Astrocyte (in vitro differentiated cells and primary cell): ENCODE data around the gene GPRIN1. TPM values are rescaled to one million over a fixed set of nuclear protein-coding genes. Genes with fewer than 3 reads are reported as not detected.

Source experiments
- DNase-seq: peaks from one replicate; pipeline ENCODE4 v3.0.0-alpha.2; 2010; ENCODE audit warnings: low read depth
- FAIRE-seq: peaks from 2 replicates; lab custom pipeline; 2011; peaks lifted over from hg19 to GRCh38; lab: Jason Lieb, UNC
- H2AFZ ChIP-seq: 2 replicates; pipeline ENCODE4 v1.6.0; 2012; ENCODE audit warnings: low read depth, low read length, inconsistent platforms
- H3K27ac ChIP-seq: 2 replicates; pipeline ENCODE4 v1.5.1; 2011; ENCODE audit warnings: low read depth, low read length, inconsistent platforms
- H3K27me3 ChIP-seq: 2 replicates; pipeline ENCODE4 v1.6.0; 2011; ENCODE audit warnings: low read length, inconsistent platforms; ENCODE audit not compliant: insufficient read depth
- H3K36me3 ChIP-seq: 2 replicates; pipeline ENCODE4 v1.5.1; 2011; ENCODE audit warnings: low read length, inconsistent platforms; ENCODE audit not compliant: insufficient read depth
- H3K4me1 ChIP-seq: 2 replicates; pipeline ENCODE4 v1.5.1; 2011; ENCODE audit warnings: low read length, inconsistent platforms; ENCODE audit not compliant: insufficient read depth
- H3K4me2 ChIP-seq: 2 replicates; pipeline ENCODE4 v1.6.0; 2012; ENCODE audit warnings: low read length, inconsistent platforms
- H3K4me3 ChIP-seq: 2 replicates; pipeline ENCODE4 v1.5.1; 2011; ENCODE audit warnings: low read depth, mild to moderate bottlenecking, low read length, inconsistent platforms; ENCODE audit not compliant: insufficient read depth
- H3K79me2 ChIP-seq: 2 replicates; pipeline ENCODE4 v1.6.0; 2012; ENCODE audit warnings: mild to moderate bottlenecking, low read length, inconsistent platforms; ENCODE audit not compliant: insufficient read depth
- H3K9ac ChIP-seq: 2 replicates; pipeline ENCODE4 v1.6.0; 2012; ENCODE audit warnings: mild to moderate bottlenecking, low read length, inconsistent platforms
- H3K9me3 ChIP-seq: 2 replicates; pipeline ENCODE4 v1.5.1; 2012; ENCODE audit warnings: low read depth, mild to moderate bottlenecking, low read length, inconsistent platforms; ENCODE audit not compliant: insufficient read depth
- H4K20me1 ChIP-seq: 2 replicates; pipeline ENCODE4 v1.6.0; 2012; ENCODE audit warnings: low read length, inconsistent platforms; ENCODE audit not compliant: insufficient read depth
- H3K27ac Mint-ChIP-seq: one replicate; pipeline ENCODE4 v1.8.0; 2021; ENCODE audit warnings: mild to moderate bottlenecking, mixed read lengths; ENCODE audit not compliant: unreplicated experiment
- H3K27me3 Mint-ChIP-seq: one replicate; pipeline ENCODE4 v1.8.0; 2021; ENCODE audit warnings: low read depth, mixed read lengths; ENCODE audit not compliant: unreplicated experiment
- H3K36me3 Mint-ChIP-seq: one replicate; pipeline ENCODE4 v1.8.0; 2021; ENCODE audit warnings: low read depth, mixed read lengths; ENCODE audit not compliant: unreplicated experiment
- H3K4me1 Mint-ChIP-seq: one replicate; pipeline ENCODE4 v1.8.0; 2021; ENCODE audit warnings: low read depth, mixed read lengths; ENCODE audit not compliant: unreplicated experiment
- H3K4me3 Mint-ChIP-seq: one replicate; pipeline ENCODE4 v1.8.0; 2021; ENCODE audit warnings: mild to moderate bottlenecking, moderate library complexity, mixed read lengths; ENCODE audit not compliant: unreplicated experiment
- H3K9me3 Mint-ChIP-seq: one replicate; pipeline ENCODE4 v1.8.0; 2021; ENCODE audit warnings: mild to moderate bottlenecking, mixed read lengths; ENCODE audit not compliant: unreplicated experiment
- CTCF ChIP-seq: IDR thresholded peaks from 2 replicates; pipeline ENCODE4 v1.5.1; 2011; ENCODE audit warnings: low read depth, mild to moderate bottlenecking, inconsistent platforms, low read length, moderate library complexity; ENCODE audit not compliant: insufficient read depth
- EZH2 ChIP-seq: IDR thresholded peaks from 2 replicates; pipeline ENCODE4 v1.6.1; 2012; ENCODE audit warnings: mild to moderate bottlenecking, low read length, inconsistent platforms; ENCODE audit not compliant: insufficient read depth
- total RNA-seq: library from RNA; stranded (reverse); gene quantifications from 2 replicates; pipeline ENCODE4 v1.2.1, GENCODE V29; 2021

The GPRIN1 gene
- total RNA-seq, 1 donor from 2014 or later: 6.8 TPM

GRCh38 chr5:176596069-176596644 lies 13.8 kb downstream of the GPRIN1 start:
- Histone ChIP-seq H2AFZ (no peak overlapping the region), H3K27me3 (no peaks in the 10 kb centered on the region), H3K36me3 (no peaks in the 10 kb centered on the region), H3K9me3 (peaks cover 5% of the 10 kb centered on the region), H3K9ac (no peak overlapping the region), H4K20me1 (peaks cover 3% of the 10 kb centered on the region), H3K4me3 (no peak overlapping the region), H3K4me2 (no peak overlapping the region), H3K79me2 (no peaks in the 10 kb centered on the region), H3K4me1 (no peaks in the 10 kb centered on the region), H3K27ac (no peak overlapping the region)
- Mint-ChIP-seq H3K36me3 (peaks cover 13% of the 10 kb centered on the region), H3K4me1 (peaks cover 5% of the 10 kb centered on the region), H3K27ac (no peak overlapping the region), H3K27me3 (peaks cover 41% of the 10 kb centered on the region), H3K4me3 (no peak overlapping the region), H3K9me3 (peaks cover 7% of the 10 kb centered on the region)
- DNase-seq (no peak), FAIRE-seq (no peak)
- TF ChIP-seq EZH2 (no peak), CTCF (no peak)

- DNase-seq (no peak), FAIRE-seq (no peak)
- H3K4me1 Mint-ChIP-seq: peaks cover 5% of the 10 kb centered on the region
- H3K27ac ChIP-seq: no peak overlapping the region
- H4K20me1 ChIP-seq: no peaks in the 10 kb centered on the region
- no peaks in the 10 kb centered on the region for H3K27me3 ChIP-seq
- H3K27me3 Mint-ChIP-seq: peaks cover 41% of the 10 kb centered on the region
- peaks cover 7% of the 10 kb centered on the region for H3K9me3 Mint-ChIP-seq
- H3K4me3 ChIP-seq: no peak overlapping the region
- no peak for TF ChIP-seq EZH2
- TF ChIP-seq CTCF: no peak
- no peak overlapping the region for H3K4me2 ChIP-seq
- H3K9ac ChIP-seq: no peak overlapping the region
- H3K4me1 ChIP-seq: no peaks in the 10 kb centered on the region
- peaks cover 5% of the 10 kb centered on the region for H3K9me3 ChIP-seq
- H2AFZ ChIP-seq: no peak overlapping the region
- peaks cover 13% of the 10 kb centered on the region for H3K36me3 Mint-ChIP-seq
- no peaks in the 10 kb centered on the region for H3K36me3 ChIP-seq
- no peaks in the 10 kb centered on the region for H3K79me2 ChIP-seq
- H3K4me3 Mint-ChIP-seq: no peak overlapping the region
- H3K27ac Mint-ChIP-seq: no peak overlapping the region
Measured at GRCh38 chr5:176595386-176595943, 14.5 kb downstream of the GPRIN1 start.

GRCh38 chr5:176594554-176594953 lies 15.4 kb downstream of the GPRIN1 start:
- peaks cover 13% of the 10 kb centered on the region for H3K36me3 Mint-ChIP-seq
- Histone ChIP-seq H3K4me2 (no peak overlapping the region), H3K9ac (no peak overlapping the region), H3K9me3 (peaks cover 5% of the 10 kb centered on the region), H4K20me1 (no peaks in the 10 kb centered on the region), H3K27me3 (no peaks in the 10 kb centered on the region), H3K4me1 (no peaks in the 10 kb centered on the region), H2AFZ (no peak overlapping the region), H3K79me2 (no peaks in the 10 kb centered on the region), H3K36me3 (no peaks in the 10 kb centered on the region), H3K27ac (no peak overlapping the region), H3K4me3 (no peak overlapping the region)
- DNase-seq (no peak), FAIRE-seq (no peak)
- peaks cover 43% of the 10 kb centered on the region for H3K27me3 Mint-ChIP-seq
- peaks cover 7% of the 10 kb centered on the region for H3K9me3 Mint-ChIP-seq
- H3K27ac Mint-ChIP-seq: no peak overlapping the region
- no peak for TF ChIP-seq CTCF
- TF ChIP-seq EZH2: no peak
- no peak overlapping the region for H3K4me3 Mint-ChIP-seq
- peaks cover 1% of the 10 kb centered on the region for H3K4me1 Mint-ChIP-seq
